Right cardiac atrium (tissue), 5 donors: ENCODE measurements around the gene NTRK2. TPM values are rescaled to one million over a fixed set of nuclear protein-coding genes. Genes with fewer than 3 reads are reported as not detected.
"Not testable (repeated sequence)": the region's sequence is repeated elsewhere in the genome, so short reads cannot be mapped to it uniquely, and the experiment has no call there.

Source experiments
- ATAC-seq, 2 donors: fragments of 200-7000 bp; cut with Tn5 transposase; one replicate each; pipeline versions ENCODE4 v1.8.0 to v1.9.1; 2020; ENCODE audit warnings: moderate library complexity in 2 of 2, mild to moderate bottlenecking in 1 of 2
- DNase-seq, 3 donors: peaks; one replicate each; pipeline ENCODE4 v3.0.0-alpha.2; 2020
- H3K27ac ChIP-seq: one replicate; pipeline ENCODE4 v1.5.1; 2013; ENCODE audit warnings: mild to moderate bottlenecking, low read length, control low read depth, moderate library complexity
- H3K27me3 ChIP-seq: one replicate; pipeline ENCODE4 v1.6.1; 2013; ENCODE audit not compliant: control insufficient read depth, insufficient read depth
- H3K4me1 ChIP-seq: one replicate; pipeline ENCODE4 v1.6.1; 2013; ENCODE audit warnings: low read length; ENCODE audit not compliant: control insufficient read depth, insufficient read depth
- H3K4me3 ChIP-seq: one replicate; pipeline ENCODE4 v1.5.1; 2013; ENCODE audit warnings: low read length, control low read depth
- H3K9me3 ChIP-seq: one replicate; pipeline ENCODE4 v1.6.1; 2013; ENCODE audit warnings: low read length; ENCODE audit not compliant: control insufficient read depth
- WGBS: extraction: QIAGEN DNeasy Blood & Tissue Kit; methylation state at CpG from one replicate; pipeline ENCODE4 v1.1.7; 2013; 5-methylcytosine and 5-hydroxymethylcytosine counted together
- intact Hi-C, 4 donors: fragments of 100-400 bp; cut with DNase I; formaldehyde crosslinking; loops; one replicate each; pipeline versions ENCODE4 v1.11.0 to v1.14.0; 2022 to 2023
- polyA plus RNA-seq: library from polyadenylated mRNA; stranded (reverse); fragments of 200-250 nt; gene quantifications from one replicate; pipeline ENCODE4 v1.2.3, GENCODE V29; 2013
- total RNA-seq, 4 donors: library from RNA; stranded (reverse); fragmentation: NEBNext Ultra II Directional; extraction: Animal tissue kit (Norgen Biotek cat#: 25700); gene quantifications; one replicate each; pipeline ENCODE4 v1.2.1, GENCODE V29; 2021
- donor health status: healthy with polysubstance abuse.
- donor health status: DM: no; HTN: yes; CAD: no.
- donor health status: DM: no; HTN: no; CAD: no.
- donor health status: DM: no; HTN: yes; CAD: no; lungs with severe emphysema.
- donor health status: DM: yes; HTN: yes; CAD: no.

NTRK2 gene
- total and polyA plus RNA-seq, 5 donors, result 9.6 to 55.3 (median 34.7) TPM

GRCh38 chr9:84893419-84894128 is 224.0 kb downstream of the NTRK2 start:
- 44% methylated on average over 13 of the region's 13 CpGs for WGBS
- intact Hi-C loops, result no loop called here
- peak in 1 of 3 donors; percentile 52 for DNase-seq
- Histone ChIP-seq H3K4me1 (no peaks in the 10 kb centered on the region), H3K27me3 (no peaks in the 10 kb centered on the region), H3K27ac (no peak overlapping the region), H3K9me3 (no peaks in the 10 kb centered on the region), H3K4me3 (no peak overlapping the region)
- peak; percentile 64 to 80 for ATAC-seq

- intact Hi-C loops, result no loop called here
- WGBS, result 79% methylated on average over 2 of the region's 2 CpGs
- H3K9me3 ChIP-seq, result no peaks in the 10 kb centered on the region
- ATAC-seq (peak in 1 of 2 donors; percentile 31), DNase-seq (no peak)
- no peaks in the 10 kb centered on the region for H3K27me3 ChIP-seq
- no peaks in the 10 kb centered on the region for H3K4me1 ChIP-seq
- no peak overlapping the region for H3K27ac ChIP-seq
- H3K4me3 ChIP-seq, result no peak overlapping the region
Observed at GRCh38 chr9:84894859-84895258, 225.3 kb downstream of the NTRK2 start.

- peak in 1 of 3 donors; percentile 30 for DNase-seq
- Histone ChIP-seq H3K4me3 (no peak overlapping the region), H3K27me3 (no peaks in the 10 kb centered on the region), H3K9me3 (no peaks in the 10 kb centered on the region), H3K4me1 (no peaks in the 10 kb centered on the region), H3K27ac (no peak overlapping the region)
- 90% methylated on average over 7 of the region's 7 CpGs for WGBS
- ATAC-seq, result no peak
- intact Hi-C loops, result no loop called here
Observed at GRCh38 chr9:84897362-84898094, 228.0 kb downstream of the NTRK2 start.

GRCh38 chr9:84898188-84898587 is 228.7 kb downstream of the NTRK2 start:
- intact Hi-C loops, result no loop called here
- 66% methylated on average over 2 of the region's 2 CpGs for WGBS
- Histone ChIP-seq H3K27ac (no peak overlapping the region), H3K27me3 (no peaks in the 10 kb centered on the region), H3K4me3 (no peak overlapping the region), H3K9me3 (no peaks in the 10 kb centered on the region), H3K4me1 (no peaks in the 10 kb centered on the region)
- no peak for ATAC-seq
- no peak for DNase-seq

GRCh38 chr9:84898618-84899017 is 229.1 kb downstream of the NTRK2 start:
- DNase-seq, result peak in 1 of 3 donors; percentile 42
- H3K4me1 ChIP-seq, H3K4me3 ChIP-seq, ATAC-seq, H3K9me3 ChIP-seq, H3K27ac ChIP-seq, H3K27me3 ChIP-seq, intact Hi-C loops: not testable (repeated sequence)
- WGBS, result 69% methylated on average over 6 of the region's 6 CpGs

GRCh38 chr9:84899326-84899725 is 229.8 kb downstream of the NTRK2 start:
- no peaks in the 10 kb centered on the region for H3K27me3 ChIP-seq
- DNase-seq, result no peak
- no peak for ATAC-seq
- H3K4me3 ChIP-seq, result no peak overlapping the region
- H3K27ac ChIP-seq, result no peak overlapping the region
- no peaks in the 10 kb centered on the region for H3K9me3 ChIP-seq
- intact Hi-C loops, result no loop called here
- H3K4me1 ChIP-seq, result no peaks in the 10 kb centered on the region
- 83% methylated on average over 2 of the region's 2 CpGs for WGBS

GRCh38 chr9:84900421-84900820 is 230.9 kb downstream of the NTRK2 start:
- DNase-seq (no peak), ATAC-seq (no peak)
- H3K27me3 ChIP-seq, result no peaks in the 10 kb centered on the region
- 66% methylated on average over 2 of the region's 2 CpGs for WGBS
- H3K27ac ChIP-seq, result no peak overlapping the region
- H3K4me3 ChIP-seq, result no peak overlapping the region
- intact Hi-C loops, result no loop called here
- H3K9me3 ChIP-seq, result no peaks in the 10 kb centered on the region
- H3K4me1 ChIP-seq, result no peaks in the 10 kb centered on the region

GRCh38 chr9:84903963-84904362 is 234.4 kb downstream of the NTRK2 start:
- ATAC-seq (no peak), DNase-seq (no peak)
- Histone ChIP-seq H3K27ac (no peak overlapping the region), H3K27me3 (no peaks in the 10 kb centered on the region), H3K4me1 (no peaks in the 10 kb centered on the region), H3K4me3 (no peak overlapping the region), H3K9me3 (no peaks in the 10 kb centered on the region)
- intact Hi-C loops, result no loop called here
- WGBS, result 88% methylated on average over 2 of the region's 2 CpGs

- no peaks in the 10 kb centered on the region for H3K27me3 ChIP-seq
- intact Hi-C loops, result no loop called here
Observed at GRCh38 chr9:84916769-84917168, 247.2 kb downstream of the NTRK2 start.

GRCh38 chr9:84917366-84918070 is 248.0 kb downstream of the NTRK2 start:
- H3K4me3 ChIP-seq, result no peak overlapping the region
- DNase-seq (peak in 2 of 3 donors; percentile 22 to 53), ATAC-seq (peak; percentile 78 to 90)
- WGBS, result 42% methylated on average over 7 of the region's 7 CpGs
- intact Hi-C loops, result no loop called here
- H3K27ac ChIP-seq, result no peak overlapping the region
- no peaks in the 10 kb centered on the region for H3K9me3 ChIP-seq
- peaks cover 3% of the 10 kb centered on the region for H3K4me1 ChIP-seq
- H3K27me3 ChIP-seq, result no peaks in the 10 kb centered on the region

More at GRCh38 chr9:84916769-84917168, 247.2 kb downstream of the NTRK2 start:
- DNase-seq, result no peak
- Histone ChIP-seq H3K9me3 (no peaks in the 10 kb centered on the region), H3K4me1 (peaks cover 3% of the 10 kb centered on the region), H3K4me3 (no peak overlapping the region), H3K27ac (no peak overlapping the region)
- no peak for ATAC-seq
- WGBS, result 88% methylated on average over 2 of the region's 2 CpGs

GRCh38 chr9:84919440-84919839 is 249.9 kb downstream of the NTRK2 start:
- ATAC-seq (no peak), DNase-seq (no peak)
- Histone ChIP-seq H3K9me3 (no peaks in the 10 kb centered on the region), H3K4me3 (no peak overlapping the region), H3K27me3 (no peaks in the 10 kb centered on the region), H3K4me1 (peaks cover 3% of the 10 kb centered on the region), H3K27ac (no peak overlapping the region)
- 92% methylated on average over 3 of the region's 3 CpGs for WGBS
- intact Hi-C loops, result no loop called here
